ENCODE data around the gene SP140L. TPM values are rescaled to one million over a fixed set of nuclear protein-coding genes. Genes with fewer than 3 reads are reported as not detected.

SP140L gene
- total and polyA plus RNA-seq, 2 donors (not counting 1 experiment from before 2014, with no cell fraction given), result 94.6 to 154 TPM

- peak overlapping the region; percentile 56 for H3K4me3 Mint-ChIP-seq
- TF ChIP-seq EZH2 (IDR thresholded peaks at IDR 0.05; ENCODE audit: borderline replicate concordance, insufficient read depth, low read depth, low read length, poor library complexity, severe bottlenecking) (no peak), CTCF (IDR thresholded peaks at IDR 0.05) (no peak)
- ATAC-seq (ENCODE audit: low read depth), result peak; percentile 84
- peak overlapping the region; percentile 50 for H3K4me2 ChIP-seq (replicated peaks; ENCODE audit: low read depth, low read length, poor library complexity, severe bottlenecking)
- intact Hi-C loops (cut with micrococcal nuclease), result loop anchor here (2.0 kb wide), 3 partner anchors 13 to 169 kb away; partner anchors contain the start of gene SP100
- peaks cover 71% of the 10 kb centered on the region for H3K4me1 Mint-ChIP-seq
- H3K9me3 ChIP-seq (ENCODE audit: control extremely low read depth in 1 of 3, control insufficient read depth in 2 of 3, insufficient read depth in 1 of 3, low read length in 2 of 3), result peaks cover 2 to 4% (median 2%) of the 10 kb centered on the region in 3 donors
- H3K27ac ChIP-seq (ENCODE audit: low read length in 2 of 2), result peak overlapping the region; percentile 73 to 80
- ChIA-PET CTCF (no interaction called here), POLR2A (no interaction called here)
- no peaks in the 10 kb centered on the region for H4K20me1 ChIP-seq (ENCODE audit: control insufficient read depth, insufficient read depth, low read length, poor library complexity, severe bottlenecking)
- H3K4me1 ChIP-seq (ENCODE audit: control insufficient read depth in 2 of 2, insufficient read depth in 2 of 2, low read length in 2 of 2), result peaks cover 52 to 67% of the 10 kb centered on the region in 2 donors
- 0% methylated on average over 1 of the region's 4 CpGs for WGBS (ENCODE audit: insufficient coverage)
- H3K9me3 Mint-ChIP-seq (ENCODE audit: insufficient read depth), result peaks cover under 1% of the 10 kb centered on the region
- H3K27me3 ChIP-seq (replicated peaks in 1 of 4; ENCODE audit: control extremely low read depth in 1 of 4, control insufficient read depth in 3 of 4, insufficient read depth in 4 of 4, low read length in 3 of 4), result no peaks in the 10 kb centered on the region
- H3K9ac ChIP-seq (ENCODE audit: low read length), result peak overlapping the region; percentile 27
- peak overlapping the region in 3 of 5 experiments; percentile 0 to 45 (median 9) for H3K4me3 ChIP-seq (ENCODE audit: control extremely low read depth in 1 of 5, extremely low read depth in 1 of 5, insufficient read depth in 1 of 5, low read depth in 2 of 5, low read length in 4 of 5)
- H3K27me3 Mint-ChIP-seq, result no peaks in the 10 kb centered on the region
- DNase-seq, result peak; percentile 58
- H3K79me2 ChIP-seq (ENCODE audit: control insufficient read depth, insufficient read depth, low read length), result peaks cover 99% of the 10 kb centered on the region
- peaks cover 5 to 69% of the 10 kb centered on the region in 2 experiments for H3K36me3 ChIP-seq (replicated peaks in 1 of 2; ENCODE audit: control extremely low read depth in 1 of 2, control insufficient read depth in 1 of 2, extremely low read depth in 1 of 2, insufficient read depth in 2 of 2, low read length in 1 of 2)
- peak overlapping the region; percentile 94 for H3K27ac Mint-ChIP-seq
- peak overlapping the region; percentile 16 for H2AFZ ChIP-seq (ENCODE audit: insufficient read depth, low read depth, low read length, poor library complexity, severe bottlenecking)
Measured at GRCh38 chr2:230441227-230441897, 114.4 kb downstream of the SP140L start.

DNA sequence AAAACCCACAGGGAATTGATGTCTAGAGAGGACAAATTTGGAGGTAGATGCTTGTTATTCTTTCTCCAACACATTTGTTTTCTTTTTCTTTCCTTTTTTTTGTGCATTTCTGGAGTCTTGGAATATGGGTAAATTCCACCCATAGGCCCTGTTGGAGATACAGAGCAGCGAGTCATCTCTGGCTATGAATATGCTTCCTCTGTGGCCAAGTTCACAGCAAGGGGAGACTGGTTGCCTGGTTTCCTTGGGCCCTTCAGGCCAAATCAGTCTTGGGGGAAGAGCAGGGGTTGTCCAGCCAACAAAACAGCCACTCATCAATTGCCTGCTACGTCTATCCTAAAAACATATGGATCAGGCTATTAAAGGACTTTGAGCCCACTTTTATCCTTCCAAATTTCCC, 116.5 kb downstream of the SP140L start:
- Histone ChIP-seq H3K9ac (ENCODE audit: low read length) (no peak overlapping the region), H3K4me3 (ENCODE audit: control extremely low read depth in 1 of 5, extremely low read depth in 1 of 5, insufficient read depth in 1 of 5, low read depth in 2 of 5, low read length in 4 of 5) (no peak overlapping the region), H3K27ac (ENCODE audit: low read length in 2 of 2) (peak overlapping the region; percentile 38 to 80), H3K79me2 (ENCODE audit: control insufficient read depth, insufficient read depth, low read length) (peaks cover 87% of the 10 kb centered on the region), H3K27me3 (replicated peaks in 1 of 4; ENCODE audit: control extremely low read depth in 1 of 4, control insufficient read depth in 3 of 4, insufficient read depth in 4 of 4, low read length in 3 of 4) (no peaks in the 10 kb centered on the region), H3K4me1 (ENCODE audit: control insufficient read depth in 2 of 2, insufficient read depth in 2 of 2, low read length in 2 of 2) (peaks cover 74 to 88% of the 10 kb centered on the region in 2 donors), H4K20me1 (ENCODE audit: control insufficient read depth, insufficient read depth, low read length, poor library complexity, severe bottlenecking) (no peaks in the 10 kb centered on the region), H3K4me2 (replicated peaks; ENCODE audit: low read depth, low read length, poor library complexity, severe bottlenecking) (no peak overlapping the region), H3K9me3 (ENCODE audit: control extremely low read depth in 1 of 3, control insufficient read depth in 2 of 3, insufficient read depth in 1 of 3, low read length in 2 of 3) (peaks cover 0 to 8% (median 0%) of the 10 kb centered on the region in 3 donors), H2AFZ (ENCODE audit: insufficient read depth, low read depth, low read length, poor library complexity, severe bottlenecking) (no peak overlapping the region), H3K36me3 (replicated peaks in 1 of 2; ENCODE audit: control extremely low read depth in 1 of 2, control insufficient read depth in 1 of 2, extremely low read depth in 1 of 2, insufficient read depth in 2 of 2, low read length in 1 of 2) (peaks cover 0 to 66% of the 10 kb centered on the region in 2 experiments)
- ChIA-PET CTCF (interaction anchor here (1.3 kb wide), 1 partner anchor 27 kb away, joined by 4 read pairs; no protein-coding TSS in a partner anchor), POLR2A (no interaction called here)
- TF ChIP-seq EZH2 (IDR thresholded peaks at IDR 0.05; ENCODE audit: borderline replicate concordance, insufficient read depth, low read depth, low read length, poor library complexity, severe bottlenecking) (no peak), CTCF (IDR thresholded peaks at IDR 0.05) (no peak)
- Mint-ChIP-seq H3K4me1 (peaks cover 88% of the 10 kb centered on the region), H3K27ac (peak overlapping the region; percentile 88), H3K27me3 (no peaks in the 10 kb centered on the region), H3K4me3 (no peak overlapping the region), H3K9me3 (ENCODE audit: insufficient read depth) (no peaks in the 10 kb centered on the region)
- WGBS (ENCODE audit: insufficient coverage), result no CpG with 5 or more reads among the region's 2 CpGs
- intact Hi-C loops (cut with micrococcal nuclease), result no loop called here
- DNase-seq (no peak), ATAC-seq (ENCODE audit: low read depth) (no peak)

All from B cell (primary cell).